NCI-H526 (cell line): Measurements from ENCODE around the gene N4BP2L2.
A peak's percentile ranks its signal among the peaks of the same experiment; 100 is the strongest.

Experiments used
- DNase-seq, 2 experiments: peaks; one replicate each; lab custom pipeline; 2025; lab: John Stamatoyannopoulos, UW

N4BP2L2 gene

DNA sequence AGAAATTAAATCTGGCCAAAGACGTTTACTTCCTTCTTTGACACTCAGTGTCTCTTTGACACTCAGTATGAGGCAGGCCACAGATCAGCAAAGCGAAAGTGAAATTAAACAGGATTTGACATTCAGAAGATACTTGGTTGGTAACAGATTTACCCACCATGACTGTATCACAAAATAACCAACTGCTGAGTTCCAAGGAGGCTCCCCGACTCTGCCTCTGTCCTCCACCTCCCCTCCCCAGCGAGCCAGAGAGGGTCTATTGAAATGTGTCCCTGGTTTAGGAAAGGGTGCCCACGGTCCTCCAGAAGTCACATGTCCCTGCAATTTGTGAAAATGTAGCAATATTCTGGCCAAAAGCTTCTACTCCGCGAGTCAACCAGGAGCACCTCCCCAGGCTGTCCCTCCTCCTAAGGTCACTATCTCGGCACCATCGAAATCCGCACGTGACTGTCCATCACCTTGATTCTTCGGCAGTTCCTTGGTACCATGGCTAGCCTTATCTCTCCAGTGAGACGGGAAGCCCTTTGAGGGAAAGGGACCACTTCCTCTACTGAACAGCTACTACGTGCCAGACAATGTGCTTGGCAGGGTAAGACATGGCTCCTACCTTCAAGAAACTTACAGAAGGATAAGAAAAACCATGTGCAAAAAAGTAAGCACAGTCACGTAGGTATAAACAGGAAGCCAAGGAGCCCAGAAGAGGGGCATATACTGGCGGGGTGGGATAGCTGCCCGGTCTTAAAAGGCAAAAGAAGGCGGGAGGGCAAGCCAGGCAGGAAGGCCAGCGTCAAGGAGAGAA lies 112.2 kb downstream of the N4BP2L2 start:
- DNase-seq: peak in 1 of 2 experiments; percentile 15

DNA sequence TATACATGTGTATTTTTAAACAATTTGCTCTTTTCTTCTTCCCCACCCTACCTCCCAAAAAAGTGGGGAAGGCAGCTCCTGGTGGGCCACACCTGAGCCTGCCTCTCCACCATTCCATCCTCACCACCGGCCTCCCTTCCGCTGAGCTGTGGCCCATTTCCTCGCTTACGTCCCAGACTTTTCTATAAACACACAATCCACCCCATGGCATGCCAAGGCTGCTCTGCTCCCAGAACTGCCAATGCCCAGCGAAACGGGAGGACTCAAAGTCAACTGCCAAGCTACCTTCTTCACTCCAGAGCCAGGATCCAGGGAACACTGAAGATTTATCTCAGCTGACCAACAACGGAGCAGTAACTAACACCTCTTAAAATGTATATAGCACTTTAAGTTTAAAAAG lies 113.4 kb downstream of the N4BP2L2 start:
- no peak for DNase-seq

DNA sequence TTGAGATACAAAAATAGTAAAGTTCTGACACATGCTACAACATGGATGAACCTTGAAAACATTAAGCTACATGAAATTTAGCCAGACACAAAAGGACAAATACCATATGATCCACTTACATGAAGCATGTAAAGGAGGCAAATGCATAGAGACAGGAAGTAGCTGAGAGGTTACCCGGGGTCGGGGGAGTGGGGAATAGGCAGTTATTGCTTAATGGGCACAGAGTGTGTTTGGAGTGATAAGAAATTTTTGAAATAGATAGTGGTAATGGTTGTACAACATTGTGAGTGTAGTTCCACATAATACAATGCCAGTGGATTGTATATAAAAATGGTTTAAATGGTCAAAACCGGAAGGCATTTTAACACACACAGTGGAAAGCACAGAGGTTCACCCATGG lies 115.0 kb downstream of the N4BP2L2 start:
- DNase-seq: no peak

DNA sequence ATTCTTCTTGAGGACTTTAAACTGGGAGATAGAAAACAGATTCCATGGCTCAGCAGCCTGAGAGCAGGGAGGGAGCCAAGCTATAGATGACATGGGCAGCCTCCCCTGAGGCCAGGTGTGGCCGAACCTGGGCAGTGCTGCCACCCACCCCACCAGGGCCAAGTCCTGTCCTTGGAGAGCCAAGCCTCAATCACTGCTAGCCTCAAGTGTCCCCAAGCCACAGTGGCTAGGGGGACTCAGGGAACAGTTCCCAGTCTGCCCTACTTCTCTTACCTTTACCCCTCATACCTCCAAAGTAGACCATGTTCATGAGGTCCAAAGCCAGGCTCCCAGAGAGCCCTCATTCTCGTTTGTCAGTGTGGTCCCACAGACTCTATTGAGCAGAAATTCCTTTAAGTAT lies 118.7 kb downstream of the N4BP2L2 start:
- DNase-seq: no peak

DNA sequence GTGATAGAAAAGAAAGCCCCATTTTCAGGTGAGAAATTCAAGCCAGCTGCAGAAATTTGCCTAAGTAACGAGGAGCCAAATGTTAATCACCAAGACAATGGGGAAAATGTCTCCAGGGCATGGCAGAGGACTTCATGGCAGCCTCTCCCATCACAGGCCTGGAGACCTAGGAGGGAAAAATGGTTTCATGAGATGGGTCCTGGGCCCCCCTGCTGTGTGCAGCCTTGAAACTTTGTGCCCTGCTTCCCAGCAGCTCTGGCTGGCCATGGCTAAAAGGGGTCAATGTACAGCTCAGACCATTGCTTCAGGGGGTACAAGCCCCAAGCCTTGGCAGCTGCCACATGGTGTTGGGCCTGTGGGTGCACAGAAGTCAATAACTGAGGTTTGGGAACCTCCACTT lies 120.6 kb downstream of the N4BP2L2 start:
- no peak for DNase-seq

DNA sequence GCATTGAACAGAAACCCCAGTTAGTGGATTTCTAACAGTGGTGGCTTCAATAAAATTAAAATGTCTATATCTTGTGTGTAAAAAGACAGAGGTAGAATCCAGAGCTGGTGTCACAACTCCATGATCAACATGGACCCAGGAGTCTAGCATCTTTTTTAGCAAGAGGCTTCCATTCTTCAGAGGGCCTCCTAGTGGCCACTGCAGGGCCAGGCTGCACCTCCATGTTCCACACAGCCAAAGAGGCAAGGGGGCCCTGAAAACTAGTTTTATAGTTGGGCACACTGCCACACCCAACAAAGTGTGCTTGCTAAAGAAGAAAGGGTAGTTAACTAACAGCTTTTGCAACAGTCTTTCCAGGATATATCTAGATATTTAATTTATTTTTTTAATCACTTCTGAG lies 123.6 kb downstream of the N4BP2L2 start:
- peak in 1 of 2 experiments; percentile 42 for DNase-seq

DNA sequence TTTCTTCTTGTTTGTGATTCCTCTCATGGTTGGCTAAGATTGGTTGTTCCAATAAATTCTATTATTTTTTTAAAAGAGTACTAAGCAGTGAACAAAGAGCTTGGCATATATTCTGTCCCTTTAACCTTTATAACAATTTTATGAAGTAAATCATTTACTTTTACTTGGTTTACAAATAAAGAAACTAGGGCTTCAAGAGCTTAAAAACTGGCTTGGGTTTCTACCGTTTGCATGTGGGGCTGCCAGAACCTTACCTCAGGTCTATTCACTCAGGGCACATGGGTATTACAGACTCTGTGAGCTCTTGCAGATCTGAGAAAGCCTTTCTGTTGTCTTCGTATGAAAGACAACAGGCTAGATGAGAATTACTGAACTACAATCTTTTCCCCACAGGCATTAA lies 124.0 kb downstream of the N4BP2L2 start:
- DNase-seq: no peak

DNA sequence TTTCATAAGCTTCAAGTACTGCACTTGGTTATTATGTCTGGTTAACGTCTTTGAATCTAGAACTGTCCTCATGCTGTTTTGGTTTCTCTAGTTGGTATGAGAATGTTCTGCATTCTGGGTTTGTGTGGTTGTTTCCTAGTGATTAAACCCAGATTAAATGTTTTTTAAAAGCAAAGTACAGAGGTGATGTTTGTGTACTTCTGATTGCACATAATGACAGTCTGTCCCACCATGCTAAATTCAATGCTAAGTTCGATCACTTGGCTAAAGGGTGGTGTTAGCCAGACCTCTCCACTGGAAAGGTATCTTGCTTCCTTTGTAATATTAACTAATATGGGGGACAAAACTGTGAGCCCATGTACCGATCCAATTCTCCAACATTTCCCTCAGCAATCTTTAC lies 125.3 kb downstream of the N4BP2L2 start:
- no peak for DNase-seq

DNA sequence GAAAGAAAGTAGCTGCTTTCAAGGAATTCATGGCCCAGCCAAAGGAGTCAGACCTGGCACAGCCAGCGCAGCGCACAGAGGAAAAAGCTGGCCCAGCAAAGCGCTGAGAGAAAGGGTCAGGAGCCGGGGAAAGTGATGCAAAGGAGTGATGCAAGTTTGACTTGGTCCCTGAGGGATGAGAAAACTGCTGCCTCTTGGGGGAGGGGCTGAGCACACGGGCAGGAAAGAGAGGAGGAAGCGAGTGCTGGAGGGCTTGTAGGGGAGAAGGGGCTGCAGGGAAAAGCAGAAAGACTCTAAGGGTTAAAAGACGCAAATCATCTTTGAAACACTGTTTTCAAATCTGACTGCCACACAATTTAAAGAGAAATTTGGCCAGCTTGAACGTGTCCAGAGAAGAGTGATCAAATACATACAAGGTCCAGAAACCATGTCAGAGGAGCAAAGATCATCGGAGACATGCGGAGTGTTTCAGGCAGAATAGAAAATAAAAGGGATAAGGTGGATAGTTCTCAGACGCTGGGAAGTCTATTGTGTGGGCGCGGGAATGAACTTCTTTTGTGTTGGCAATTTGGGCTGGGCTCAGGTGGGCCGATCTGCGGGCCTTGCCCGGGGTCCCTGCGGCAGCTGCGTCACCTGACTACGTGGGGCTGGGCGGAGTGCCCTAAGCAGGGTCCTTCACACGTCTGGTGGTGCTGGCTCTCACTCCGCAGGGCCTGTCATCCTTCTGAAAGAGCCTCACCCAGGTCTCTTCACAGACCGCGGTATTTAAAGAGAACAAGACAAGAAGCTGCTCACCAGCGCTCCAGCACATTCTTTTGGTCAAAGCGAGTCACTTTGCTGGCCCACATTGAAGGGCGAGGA lies 128.8 kb downstream of the N4BP2L2 start:
- no peak for DNase-seq

DNA sequence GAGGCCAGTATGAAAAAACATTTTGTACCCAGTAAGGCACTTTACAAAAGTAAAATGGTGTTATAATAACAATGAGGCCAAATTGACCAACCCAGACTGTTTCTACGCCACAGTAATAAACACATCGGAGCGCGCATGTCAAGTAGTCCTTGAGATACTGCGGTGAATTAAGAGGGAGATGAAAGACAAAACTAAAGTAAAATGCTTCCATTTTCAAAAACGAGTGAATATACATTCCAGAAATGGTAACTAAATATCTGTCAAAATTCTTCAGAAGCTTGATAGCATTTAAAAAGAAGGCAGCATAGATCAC lies 129.6 kb downstream of the N4BP2L2 start:
- DNase-seq: no peak

DNA sequence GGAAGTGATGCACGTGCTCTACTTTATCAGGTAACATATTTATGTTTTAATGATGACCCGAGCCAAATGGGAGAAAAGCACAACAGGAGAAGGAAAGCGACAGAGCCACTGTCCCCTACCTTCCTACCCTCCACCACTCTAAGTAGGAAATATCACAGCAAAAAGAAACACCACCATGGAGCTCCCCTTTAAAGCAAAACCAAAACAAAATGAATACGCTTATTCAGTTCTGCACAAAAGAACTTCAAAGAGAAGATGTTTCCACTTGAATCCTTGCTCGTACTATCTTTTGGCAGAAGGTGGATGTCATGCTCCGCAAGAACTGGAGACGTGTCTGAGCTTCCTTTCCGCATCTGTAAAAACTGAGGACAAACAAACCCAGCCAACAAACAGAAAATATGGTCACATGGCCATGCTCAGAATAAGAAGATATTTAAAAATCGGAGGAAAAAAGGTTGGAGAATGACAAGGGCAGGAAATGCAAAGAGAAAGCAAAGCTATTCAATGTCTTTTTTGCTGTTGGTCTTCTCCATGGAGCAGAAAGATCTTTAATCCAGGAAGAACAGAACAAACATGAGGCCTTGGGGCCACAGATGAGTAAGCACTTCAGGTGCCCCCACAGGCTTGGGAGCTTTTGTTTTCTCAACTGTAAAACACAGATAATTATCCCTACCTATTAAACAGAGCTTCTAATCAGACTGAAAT lies 130.1 kb downstream of the N4BP2L2 start:
- no peak for DNase-seq

DNA sequence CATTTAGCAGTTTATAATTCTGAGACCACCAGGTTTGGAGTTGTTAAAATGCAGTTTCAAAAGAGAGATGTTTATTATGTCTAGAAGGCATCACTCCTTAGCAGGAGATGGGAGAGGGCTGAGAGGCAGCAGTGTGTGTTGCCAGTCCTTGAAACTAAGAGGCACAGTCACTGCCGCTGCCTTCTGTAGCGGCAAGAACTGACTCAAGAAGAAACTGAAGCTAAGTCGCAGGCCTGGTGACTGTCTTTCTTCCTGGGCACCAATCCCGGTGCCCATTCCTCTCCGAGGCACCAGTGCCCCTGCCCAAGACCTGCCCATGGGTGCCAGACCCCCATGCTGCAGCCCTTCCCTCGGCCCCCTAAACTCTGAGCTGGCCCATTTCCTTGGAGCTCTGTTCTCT lies 130.7 kb downstream of the N4BP2L2 start:
- DNase-seq: no peak

DNA sequence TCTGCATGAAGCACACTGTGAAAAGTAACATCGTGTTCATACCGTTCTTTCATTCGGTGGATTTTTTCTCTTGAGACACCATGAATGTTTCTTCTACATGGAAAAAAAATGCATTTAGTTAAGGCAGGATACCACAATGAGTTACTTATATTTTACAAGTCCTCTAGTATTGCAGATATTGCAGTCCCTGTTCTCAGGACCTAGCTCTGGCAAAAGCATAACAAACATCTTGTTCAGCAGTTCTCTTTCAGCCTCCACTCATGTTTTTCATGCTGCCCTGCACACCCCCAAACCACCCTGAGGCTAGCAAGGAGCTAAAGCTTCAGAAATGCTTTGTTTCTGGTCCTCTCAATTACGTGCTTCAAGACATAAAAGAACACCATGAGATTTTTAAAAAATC lies 135.5 kb downstream of the N4BP2L2 start:
- DNase-seq: no peak

DNA sequence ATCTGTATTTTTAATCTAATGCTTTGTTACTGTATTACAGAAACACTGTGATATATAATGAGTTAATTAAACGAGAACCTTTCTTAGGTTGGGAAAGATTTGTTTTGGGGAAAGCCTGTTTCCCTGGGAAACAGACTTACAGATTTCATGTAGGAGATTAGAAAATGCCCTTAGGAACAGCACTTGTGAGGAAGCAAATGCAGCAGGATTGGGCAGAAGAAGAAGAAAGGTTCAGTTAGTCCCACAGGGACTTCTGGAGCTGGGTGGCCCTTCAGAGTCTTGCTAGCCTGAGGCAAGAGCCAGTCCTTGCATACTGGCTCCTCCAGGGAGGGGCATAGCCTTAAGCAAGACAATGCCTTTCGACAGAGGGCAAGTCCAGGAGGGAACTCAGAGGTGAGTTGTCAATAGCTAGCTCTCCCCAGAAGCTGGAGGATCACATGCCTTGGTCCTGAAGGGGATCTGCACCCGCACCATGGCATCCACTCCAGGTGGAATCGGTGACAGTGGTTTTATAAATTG lies 147.4 kb downstream of the N4BP2L2 start:
- no peak for DNase-seq

DNA sequence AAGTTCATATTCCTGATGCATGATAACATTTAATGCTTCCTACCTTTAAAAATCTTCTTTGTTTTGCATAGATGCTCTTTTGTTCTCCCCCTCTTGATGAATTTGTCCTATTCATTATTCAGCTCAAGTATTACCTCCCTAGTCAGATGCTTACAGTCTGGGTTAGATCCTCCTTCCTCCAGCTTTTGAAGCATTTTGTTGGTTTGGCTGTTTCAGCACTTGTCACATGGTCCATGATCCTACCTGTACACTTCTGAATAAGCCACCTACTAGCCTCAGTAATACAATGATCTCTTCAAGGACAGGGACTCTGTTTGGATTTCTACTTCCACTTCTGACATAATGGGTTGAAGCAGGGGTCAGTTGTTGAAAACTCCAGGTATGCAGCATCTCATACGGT lies 148.1 kb downstream of the N4BP2L2 start:
- DNase-seq: no peak

DNA sequence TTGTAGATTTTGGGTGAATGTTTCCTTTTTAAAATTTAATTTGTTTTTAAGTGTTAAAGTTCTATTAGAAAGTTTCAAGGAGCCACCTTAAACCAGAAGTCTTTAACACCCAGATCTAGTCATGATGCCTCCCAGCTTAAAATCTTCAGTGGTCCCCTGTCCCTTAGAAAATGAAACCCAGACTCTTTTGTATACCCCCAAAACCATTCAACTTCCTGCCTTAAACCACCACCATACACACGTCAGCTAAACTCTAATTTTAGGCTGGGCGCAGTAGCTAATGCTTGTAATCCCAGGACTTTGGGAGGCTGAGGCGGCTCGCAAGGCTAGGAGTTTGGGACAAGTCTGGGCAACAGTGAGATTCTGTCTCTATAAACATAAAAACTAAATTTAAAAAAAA lies 148.5 kb downstream of the N4BP2L2 start:
- no peak for DNase-seq

DNA sequence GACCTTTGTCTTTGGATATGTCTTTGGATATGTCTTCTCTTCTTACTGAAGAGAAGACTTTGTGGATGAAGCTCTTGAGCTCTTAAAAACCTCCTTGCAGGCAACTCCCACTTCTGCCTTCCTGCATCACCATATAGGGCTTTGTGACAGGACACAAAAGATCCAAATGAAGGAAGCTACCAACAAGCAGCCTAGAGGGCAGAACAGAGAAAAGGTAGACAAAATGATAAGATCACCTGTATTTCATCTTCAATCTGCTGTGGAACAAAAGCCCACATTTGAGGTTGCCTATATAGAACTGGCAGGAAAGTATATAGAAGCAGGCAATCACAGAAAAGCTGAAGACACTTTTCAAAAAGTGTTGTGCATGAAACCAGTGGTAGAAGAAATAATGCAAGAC lies 153.2 kb downstream of the N4BP2L2 start:
- no peak for DNase-seq

DNA sequence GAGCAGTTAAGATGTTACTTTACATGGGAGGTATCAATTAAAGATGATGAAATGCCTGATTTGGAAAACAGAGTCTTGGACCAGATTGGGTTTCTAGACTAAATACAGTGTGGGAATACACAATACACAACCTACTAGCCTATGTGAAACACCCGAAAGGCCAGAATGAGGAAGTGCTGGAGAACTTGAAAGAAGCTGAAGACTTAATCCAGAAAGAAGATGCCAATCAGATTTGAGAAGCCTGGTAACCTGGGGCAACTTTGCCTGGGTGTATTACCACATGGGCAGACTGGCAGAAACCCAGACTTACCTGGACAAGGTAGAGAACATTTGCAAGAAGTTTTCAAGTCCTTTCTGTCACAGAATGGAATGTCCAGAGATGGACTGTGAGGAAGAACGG lies 153.9 kb downstream of the N4BP2L2 start:
- no peak for DNase-seq

DNA sequence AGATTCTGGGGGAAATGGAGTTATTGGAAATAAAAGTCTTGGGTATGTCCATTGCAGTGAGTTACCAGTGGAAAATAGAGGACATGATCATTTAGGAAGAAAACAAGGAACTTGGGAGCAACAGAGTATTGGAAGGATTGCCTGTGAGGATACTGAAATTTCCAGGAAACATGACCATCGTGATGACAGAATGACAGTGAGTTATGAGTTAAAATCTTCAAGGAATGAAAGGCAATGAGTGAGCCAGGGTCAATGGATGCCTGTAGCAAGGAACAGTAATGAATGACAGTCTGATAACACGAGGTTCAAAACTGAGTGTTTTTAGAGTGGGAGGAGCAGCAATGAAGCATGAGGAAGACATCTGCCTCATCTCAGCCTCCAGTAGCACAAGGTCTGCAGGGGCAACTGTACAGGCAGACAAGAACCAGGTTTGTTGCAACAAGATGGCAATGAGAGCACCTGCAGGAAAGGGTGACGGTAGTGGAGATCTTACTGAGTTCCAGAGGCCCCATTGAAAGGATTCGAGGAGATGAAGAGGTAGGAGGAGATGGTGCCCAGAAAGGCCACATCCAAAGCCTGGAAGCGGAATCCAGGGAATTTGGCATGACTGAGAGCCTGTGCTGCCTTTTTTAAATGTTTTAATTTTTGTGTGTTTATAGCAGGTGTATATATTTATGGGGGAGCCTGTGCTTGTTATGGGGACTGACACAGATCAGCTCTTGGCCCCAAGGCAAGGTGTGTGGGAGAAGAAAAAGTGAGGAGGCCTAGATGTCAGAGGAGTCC lies 154.6 kb downstream of the N4BP2L2 start:
- DNase-seq: no peak
